Motor neuron (in vitro differentiated cells): Measurements from ENCODE around the gene USP54. TPM values are rescaled to one million over a fixed set of nuclear protein-coding genes. Genes with fewer than 3 reads are reported as not detected.
A peak's percentile ranks its signal among the peaks of the same experiment; 100 is the strongest.

Experiments
- ATAC-seq, 8 experiments: fragments of 200-7000 bp; cut with Tn5 transposase; replicated peaks in 6 of 8; 2 replicates each; pipeline ENCODE4 v1.8.0; 2021; ENCODE audit warnings: mild to moderate bottlenecking in 8 of 8, moderate library complexity in 8 of 8
- H3K27ac ChIP-seq, 2 donors: fragments of 250-450 bp; sonication (Bioruptor Pico); 2 replicates each; pipeline ENCODE4 v1.9.0; 2021; ENCODE audit warnings: antibody characterized with exemption in 2 of 2, mild to moderate bottlenecking in 2 of 2, moderate library complexity in 1 of 2
- H3K4me1 ChIP-seq, 2 donors: fragments of 250-450 bp; sonication (Bioruptor Pico); replicated peaks in 1 of 2; 2 replicates each; pipeline ENCODE4 v1.6.1; 2021; ENCODE audit warnings: antibody characterized with exemption in 2 of 2, mild to moderate bottlenecking in 2 of 2, moderate library complexity in 1 of 2
- H3K4me3 ChIP-seq, 5 donors: fragments of 250-450 bp; sonication (Bioruptor Pico); 2 replicates each; pipeline ENCODE4 v1.9.0; 2021; ENCODE audit warnings: antibody characterized with exemption in 5 of 5, mild to moderate bottlenecking in 5 of 5, moderate library complexity in 4 of 5
- WGBS, 10 experiments: fragments of 450-650 bp; shearing (Covaris generic); methylation state at CpG; one replicate each; pipeline ENCODE4 v1.0.0; 2022; 5-methylcytosine and 5-hydroxymethylcytosine counted together
- in situ Hi-C, 9 experiments: fragments of 400-800 bp; cut with MboI; loops; one replicate each; pipeline ENCODE4 v1.15.0; 2021; ENCODE audit warnings: low sequenced_read_pairs in 9 of 9, low pct_unique_long_range_greater_than_20kb in 2 of 9; ENCODE audit not compliant: unreplicated experiment in 9 of 9
- total RNA-seq, 8 experiments: library from RNA; unstranded; fragments of 300-600 nt; gene quantifications; 2 replicates each; pipeline versions ENCODE4 v1.2.3 to v1.2.4, GENCODE V29; 2022

The USP54 gene
- total RNA-seq, 8 experiments from 2014 or later: 6.1 to 26.9 (median 23.8) TPM

DNA sequence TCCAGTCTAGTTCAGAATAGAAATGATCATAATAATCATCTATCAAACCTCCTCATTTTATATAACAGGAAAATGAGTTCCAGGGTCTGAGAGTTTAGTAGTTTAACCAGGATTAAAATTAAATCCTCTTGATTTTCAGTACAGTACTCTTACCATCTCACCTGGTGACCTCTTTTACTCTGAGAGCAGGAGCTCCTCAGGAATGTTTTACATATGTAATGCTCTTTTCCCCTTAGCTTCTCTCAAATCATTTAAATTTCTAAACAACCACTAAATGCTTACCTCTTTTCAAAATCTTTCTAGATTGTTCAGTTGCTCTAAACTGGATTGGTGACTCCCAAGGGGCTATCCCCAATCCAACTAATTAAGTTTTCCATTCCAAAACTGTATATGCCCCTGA lies 85.1 kb downstream of the USP54 start:
- H3K4me1 ChIP-seq: no peaks in the 10 kb centered on the region
- H3K4me3 ChIP-seq: no peak overlapping the region
- H3K27ac ChIP-seq: no peak overlapping the region
- in situ Hi-C loops: no loop called here
- no peak for ATAC-seq

DNA sequence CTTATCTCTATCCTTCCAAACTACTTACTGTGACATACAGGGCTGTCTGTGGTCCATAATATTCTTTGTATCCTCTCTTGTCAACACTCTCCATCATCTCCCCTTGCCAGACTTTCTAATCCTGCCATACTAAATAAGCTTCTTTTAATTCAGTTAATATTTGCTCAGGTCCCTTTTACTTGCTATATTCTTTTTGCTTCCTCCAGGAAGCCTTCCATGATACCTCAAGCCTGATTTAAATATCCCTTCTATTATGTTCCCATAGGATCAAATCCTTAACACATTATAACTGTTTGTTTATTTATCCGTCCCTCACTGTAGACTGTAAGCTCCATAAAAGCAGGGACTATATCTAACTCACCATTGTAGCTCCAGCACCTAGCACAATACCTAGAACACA lies 88.1 kb downstream of the USP54 start:
- ATAC-seq: no peak
- Histone ChIP-seq H3K4me1 (no peaks in the 10 kb centered on the region), H3K4me3 (no peak overlapping the region), H3K27ac (no peak overlapping the region)
- in situ Hi-C loops: no loop called here
- WGBS, 10 experiments: 80 to 100% (median 100%) methylated on average over 1 of the region's 1 CpG; no CpG with 5 or more reads in 2 of the 10 experiments

DNA sequence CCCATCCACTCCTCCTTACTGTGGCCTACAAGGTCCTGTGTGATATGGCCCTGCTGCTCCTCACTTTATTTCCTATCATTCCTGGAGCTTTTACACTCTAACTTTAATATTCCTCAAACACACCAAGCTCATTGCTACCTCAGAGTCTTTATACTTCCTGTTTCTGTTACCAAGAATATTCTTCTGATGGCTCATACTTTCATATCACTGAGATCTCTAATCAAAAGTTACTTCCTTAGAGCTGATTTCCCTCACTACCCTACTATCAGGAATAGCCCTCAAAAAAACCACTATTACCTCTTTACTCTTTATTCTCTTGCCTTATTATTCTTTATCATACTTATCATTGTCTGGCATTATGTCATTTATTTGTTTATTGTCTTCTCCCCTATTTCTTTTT lies 89.5 kb downstream of the USP54 start:
- Histone ChIP-seq H3K27ac (no peak overlapping the region), H3K4me1 (peaks cover under 1 to 1% of the 10 kb centered on the region in 2 donors), H3K4me3 (no peak overlapping the region)
- no peak for ATAC-seq
- in situ Hi-C loops: no loop called here

GRCh38 chr10:73497623-73498022 lies 93.5 kb downstream of the USP54 start:
- Histone ChIP-seq H3K4me1 (peaks cover 11 to 17% of the 10 kb centered on the region in 2 donors), H3K4me3 (no peak overlapping the region), H3K27ac (no peak overlapping the region)
- ATAC-seq: no peak
- 59 to 100% (median 92%) methylated on average over 1 to 2 of the region's 2 CpGs; no CpG with 5 or more reads in 1 of the 10 experiments for WGBS, 10 experiments
- in situ Hi-C loops: no loop called here

DNA sequence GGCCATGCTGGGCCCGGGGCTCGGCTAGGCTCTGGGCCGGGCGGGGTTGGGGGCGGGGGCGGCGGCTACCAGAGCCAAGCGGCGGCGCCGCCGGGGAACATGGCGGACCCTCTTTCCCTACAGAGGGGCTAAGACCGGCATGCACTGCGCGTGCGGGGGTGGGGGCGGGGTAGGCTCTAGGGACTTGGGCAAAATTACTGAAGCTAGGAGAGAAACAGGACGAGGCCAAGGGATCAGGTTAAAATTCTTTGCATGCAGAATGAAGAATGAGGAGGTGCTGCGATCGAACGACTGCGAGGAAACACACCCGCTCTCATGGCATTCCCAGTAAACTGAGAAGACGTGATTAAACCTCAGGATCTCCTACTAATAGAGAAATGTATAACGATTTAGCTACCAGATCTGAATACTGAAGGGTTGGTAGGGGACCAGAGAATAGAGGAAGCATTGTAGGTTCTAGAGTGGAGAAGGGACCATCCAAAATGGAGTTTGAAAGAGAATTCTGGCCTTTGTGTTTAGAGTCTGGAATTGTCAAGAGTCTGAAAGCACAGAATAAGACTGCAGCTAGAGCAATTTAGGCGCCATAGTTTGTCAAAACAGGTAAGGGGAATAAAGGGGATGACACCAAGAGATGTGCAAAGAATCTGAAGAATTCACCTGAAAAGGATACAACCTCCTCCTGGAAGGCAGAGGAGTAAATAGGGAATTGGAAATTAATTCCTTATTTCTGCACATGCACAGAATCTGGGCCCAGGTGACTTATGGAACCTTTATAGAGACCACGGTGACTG lies 95.1 kb downstream of the USP54 start, which contains the start of gene PPP3CB:
TSS of gene PPP3CB (minus strand) at position 141 of the 791 bp plus-strand sequence. CDS start at position 6, 135 bp downstream.
- in situ Hi-C loops: no loop called here
- 0 to 27% (median 7%) methylated on average over 1 to 8 of the region's 28 CpGs; no CpG with 5 or more reads in 1 of the 10 experiments for WGBS, 10 experiments
- ATAC-seq: peak; percentile 63 to 91 (median 88)

GRCh38 chr10:73495226-73495883 lies 95.8 kb downstream of the USP54 start:
- peak overlapping the region; percentile 95 to 97 for H3K27ac ChIP-seq
- H3K4me1 ChIP-seq: peaks cover 11 to 17% of the 10 kb centered on the region in 2 donors
- 0 to 12% (median 0%) methylated on average over 2 to 7 of the region's 55 CpGs; no CpG with 5 or more reads in 4 of the 10 experiments for WGBS, 10 experiments
- peak overlapping the region; percentile 71 to 98 (median 94) for H3K4me3 ChIP-seq
- in situ Hi-C loops: no loop called here
- ATAC-seq: peak; percentile 91 to 94 (median 92)

More for the DNA sequence above, 95.1 kb downstream of the USP54 start, which contains the start of gene PPP3CB:
- peaks cover 11 to 17% of the 10 kb centered on the region in 2 donors for H3K4me1 ChIP-seq
- peak within 1 kb of the TSS; percentile 71 to 98 (median 94) for H3K4me3 ChIP-seq
- H3K27ac ChIP-seq: peak within 1 kb of the TSS; percentile 95 to 97

GRCh38 chr10:73494877-73495225 lies 96.3 kb downstream of the USP54 start:
- in situ Hi-C loops: no loop called here
- Histone ChIP-seq H3K4me3 (peak overlapping the region; percentile 71 to 98 (median 94)), H3K4me1 (peaks cover 11 to 17% of the 10 kb centered on the region in 2 donors), H3K27ac (peak overlapping the region; percentile 95 to 97)
- whole genome bisulfite sequencing, 10 experiments: 0 to 20% (median 0%) methylated on average over 1 to 2 of the region's 2 CpGs; no CpG with 5 or more reads in 2 of the 10 experiments
- ATAC-seq: no peak

- Histone ChIP-seq H3K27ac (no peak overlapping the region), H3K4me1 (peaks cover 11 to 17% of the 10 kb centered on the region in 2 donors), H3K4me3 (peak overlapping the region in 3 of 5 donors; percentile 71 to 98 (median 97))
- WGBS, 10 experiments: 79 to 100% (median 93%) methylated on average over 1 to 15 of the region's 15 CpGs
- in situ Hi-C loops: no loop called here
- no peak for ATAC-seq
Observed at GRCh38 chr10:73494213-73494612, 96.9 kb downstream of the USP54 start.

DNA sequence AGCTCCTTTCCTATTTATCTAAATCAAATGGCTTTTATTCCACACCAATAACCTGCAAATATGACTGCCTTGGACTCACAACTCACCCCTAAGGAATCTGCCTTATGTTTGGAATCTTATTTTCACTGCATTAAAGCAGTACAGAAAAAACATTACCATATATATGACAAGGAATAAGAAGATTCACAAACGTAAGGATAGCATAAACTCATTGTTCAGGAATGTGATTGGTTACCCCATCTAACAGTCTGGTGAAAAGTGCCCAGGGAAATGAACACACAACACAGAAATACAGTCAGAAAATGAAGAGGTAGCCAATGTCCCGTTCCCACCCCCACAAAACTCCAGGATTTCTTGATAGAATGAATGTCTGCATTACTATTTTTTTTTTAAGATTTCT lies 97.4 kb downstream of the USP54 start:
- in situ Hi-C loops: no loop called here
- H3K4me3 ChIP-seq: no peak overlapping the region
- no peak for ATAC-seq
- H3K4me1 ChIP-seq: peaks cover 11 to 17% of the 10 kb centered on the region in 2 donors
- no peak overlapping the region for H3K27ac ChIP-seq
- WGBS, 10 experiments: 5 to 100% (median 46%) methylated on average over 1 to 2 of the region's 2 CpGs; no CpG with 5 or more reads in 2 of the 10 experiments

- 92 to 100% (median 100%) methylated on average over 1 to 4 of the region's 4 CpGs; no CpG with 5 or more reads in 2 of the 10 experiments for WGBS, 10 experiments
- ATAC-seq: no peak
- Histone ChIP-seq H3K4me1 (no peaks in the 10 kb centered on the region), H3K4me3 (no peak overlapping the region), H3K27ac (no peak overlapping the region)
- in situ Hi-C loops: no loop called here
Observed at GRCh38 chr10:73486601-73487000, 104.5 kb downstream of the USP54 start.

DNA sequence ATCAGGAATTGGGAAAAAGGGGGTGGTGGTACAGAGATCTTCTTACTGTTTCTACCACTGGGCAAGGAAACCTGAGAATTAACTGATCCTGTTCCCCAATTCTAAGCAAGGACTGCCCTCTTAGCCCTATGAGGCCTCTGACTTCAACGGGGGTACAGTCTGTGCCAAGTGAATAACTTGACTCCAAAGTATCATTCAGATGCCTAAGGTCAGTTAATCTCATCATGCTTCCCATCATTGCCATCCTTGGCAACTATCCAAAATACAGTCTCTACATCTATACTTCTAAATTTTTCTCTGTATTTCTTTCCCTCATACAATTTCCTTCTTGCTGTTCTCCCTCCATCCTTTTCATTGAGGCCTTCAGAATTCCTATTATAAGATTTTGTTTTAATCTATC lies 105.8 kb downstream of the USP54 start:
- 75 to 100% (median 80%) methylated on average over 1 of the region's 1 CpG; no CpG with 5 or more reads in 5 of the 10 experiments for WGBS, 10 experiments
- H3K4me1 ChIP-seq: no peaks in the 10 kb centered on the region
- no peak overlapping the region for H3K4me3 ChIP-seq
- in situ Hi-C loops: no loop called here
- no peak for ATAC-seq
- no peak overlapping the region for H3K27ac ChIP-seq

DNA sequence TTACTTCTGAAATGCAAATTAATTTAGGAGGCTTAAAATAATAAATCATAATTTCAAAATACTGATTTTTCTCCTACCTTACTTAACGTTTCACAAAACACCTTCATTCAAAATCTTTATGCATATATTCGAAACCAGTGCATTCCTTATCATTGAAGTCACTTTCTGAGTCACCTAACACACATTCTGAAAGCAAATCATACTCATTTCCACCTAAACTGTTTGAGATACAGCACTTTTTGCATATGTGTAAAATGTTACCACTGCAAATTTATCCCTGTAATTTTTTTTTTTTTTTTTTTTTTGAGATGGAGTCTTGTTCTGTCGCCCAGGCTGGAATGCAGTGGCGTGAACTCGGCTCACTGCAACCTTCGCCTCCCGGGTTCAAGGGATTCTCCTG lies 111.0 kb downstream of the USP54 start:
- in situ Hi-C loops: no loop called here
- 0 to 94% (median 85%) methylated on average over 1 to 7 of the region's 7 CpGs for WGBS, 10 experiments
- Histone ChIP-seq H3K4me3 (no peak overlapping the region), H3K27ac (no peak overlapping the region), H3K4me1 (no peaks in the 10 kb centered on the region)
- ATAC-seq: peak in 2 of 8 experiments; percentile 23 to 56

GRCh38 chr10:73478636-73479035 lies 112.5 kb downstream of the USP54 start:
- H3K4me3 ChIP-seq: no peak overlapping the region
- no peaks in the 10 kb centered on the region for H3K4me1 ChIP-seq
- no peak overlapping the region for H3K27ac ChIP-seq
- in situ Hi-C loops: no loop called here
- no peak for ATAC-seq
- 84 to 100% (median 93%) methylated on average over 2 to 3 of the region's 3 CpGs for WGBS, 10 experiments
